Upper lobe of left lung (tissue), 6 donors: ENCODE data around the gene MVD. TPM values are rescaled to one million over a fixed set of nuclear protein-coding genes. Genes with fewer than 3 reads are reported as not detected.

Experiments used
- ATAC-seq, 2 donors: fragments of 200-7000 bp; cut with Tn5 transposase; one replicate each; pipeline ENCODE4 v1.9.1; 2022; ENCODE audit warnings: mild to moderate bottlenecking in 2 of 2, moderate library complexity in 2 of 2; ENCODE audit not compliant: low FRiP score in 2 of 2
- DNase-seq, 2 donors: peaks; one replicate each; pipeline ENCODE4 v3.0.0-alpha.2; 2019 to 2020
- H3K27ac ChIP-seq, 4 donors: fragments of 200-600 bp; sonication (generic); one replicate each; pipeline ENCODE4 v1.5.1; 2016 to 2019
- H3K27me3 ChIP-seq, 4 donors: fragments of 200-600 bp; sonication (generic); one replicate each; pipeline ENCODE4 v1.5.1; 2017 to 2019
- H3K36me3 ChIP-seq, 4 donors: fragments of 200-600 bp; sonication (generic); one replicate each; pipeline ENCODE4 v1.5.1; 2016 to 2019
- H3K4me1 ChIP-seq, 4 donors: fragments of 200-600 bp; sonication (generic); one replicate each; pipeline ENCODE4 v1.5.1; 2018 to 2019
- H3K4me3 ChIP-seq, 4 donors: fragments of 200-600 bp; sonication (generic); one replicate each; pipeline ENCODE4 v1.5.1; 2017 to 2019; ENCODE audit warnings: mild to moderate bottlenecking in 2 of 4, moderate library complexity in 1 of 4
- H3K9me3 ChIP-seq, 4 donors: fragments of 200-600 bp; sonication (generic); one replicate each; pipeline ENCODE4 v1.5.1; 2018 to 2019
- EP300 ChIP-seq, 4 donors: sonication (generic); formaldehyde crosslinking; IDR thresholded peaks; one replicate each; pipeline ENCODE4 v1.5.1; 2017; ENCODE audit warnings: antibody characterized with exemption in 4 of 4, control low read depth in 2 of 4
- POLR2A ChIP-seq, 4 donors: fragments of 450-650 bp; IDR thresholded peaks; one replicate each; pipeline ENCODE4 v1.5.1; 2016 to 2017; ENCODE audit warnings: antibody characterized with exemption in 4 of 4, mild to moderate bottlenecking in 2 of 4
- POLR2AphosphoS5 ChIP-seq, 2 donors: sonication (generic); formaldehyde crosslinking; IDR thresholded peaks; one replicate each; pipeline ENCODE4 v1.5.1; 2017; ENCODE audit warnings: antibody characterized with exemption in 2 of 2
- WGBS, 2 donors: methylation state at CpG; one replicate each; pipeline ENCODE4 v1.1.5; 2017 to 2018; 5-methylcytosine and 5-hydroxymethylcytosine counted together
- total RNA-seq, 6 donors: library from RNA; depleted of rRNA in 4 of 6; stranded (reverse); fragments of >200 nt in 4 of 6; gene quantifications; one replicate each; pipeline versions ENCODE4 v1.1.0 to v1.2.1, GENCODE V29; 2016 to 2021
- TF ChIP-seq, protein P1 (sequence below), 6 experiments: fragments of 450-650 bp in 4 of 6; fragments of 200-600 bp in 2 of 6; sonication (generic) in 2 of 6; IDR thresholded peaks; one replicate each; pipeline ENCODE4 v1.5.1; 2016 to 2019; ENCODE audit warnings: antibody characterized with exemption in 6 of 6
- donor health status: DM: no; HTN: no; CAD: no; lungs with moderate emphysema.
- donor health status: DM: no; HTN: yes; CAD: no; lungs with severe emphysema.

Gene MVD, protein sequence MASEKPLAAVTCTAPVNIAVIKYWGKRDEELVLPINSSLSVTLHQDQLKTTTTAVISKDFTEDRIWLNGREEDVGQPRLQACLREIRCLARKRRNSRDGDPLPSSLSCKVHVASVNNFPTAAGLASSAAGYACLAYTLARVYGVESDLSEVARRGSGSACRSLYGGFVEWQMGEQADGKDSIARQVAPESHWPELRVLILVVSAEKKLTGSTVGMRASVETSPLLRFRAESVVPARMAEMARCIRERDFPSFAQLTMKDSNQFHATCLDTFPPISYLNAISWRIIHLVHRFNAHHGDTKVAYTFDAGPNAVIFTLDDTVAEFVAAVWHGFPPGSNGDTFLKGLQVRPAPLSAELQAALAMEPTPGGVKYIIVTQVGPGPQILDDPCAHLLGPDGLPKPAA
- 100 to 1,000 TPM in 2 of 6 donors, 10 to 100 TPM in 4; 38.1 to 114 (median 90.5) TPM for total RNA-seq

DNA sequence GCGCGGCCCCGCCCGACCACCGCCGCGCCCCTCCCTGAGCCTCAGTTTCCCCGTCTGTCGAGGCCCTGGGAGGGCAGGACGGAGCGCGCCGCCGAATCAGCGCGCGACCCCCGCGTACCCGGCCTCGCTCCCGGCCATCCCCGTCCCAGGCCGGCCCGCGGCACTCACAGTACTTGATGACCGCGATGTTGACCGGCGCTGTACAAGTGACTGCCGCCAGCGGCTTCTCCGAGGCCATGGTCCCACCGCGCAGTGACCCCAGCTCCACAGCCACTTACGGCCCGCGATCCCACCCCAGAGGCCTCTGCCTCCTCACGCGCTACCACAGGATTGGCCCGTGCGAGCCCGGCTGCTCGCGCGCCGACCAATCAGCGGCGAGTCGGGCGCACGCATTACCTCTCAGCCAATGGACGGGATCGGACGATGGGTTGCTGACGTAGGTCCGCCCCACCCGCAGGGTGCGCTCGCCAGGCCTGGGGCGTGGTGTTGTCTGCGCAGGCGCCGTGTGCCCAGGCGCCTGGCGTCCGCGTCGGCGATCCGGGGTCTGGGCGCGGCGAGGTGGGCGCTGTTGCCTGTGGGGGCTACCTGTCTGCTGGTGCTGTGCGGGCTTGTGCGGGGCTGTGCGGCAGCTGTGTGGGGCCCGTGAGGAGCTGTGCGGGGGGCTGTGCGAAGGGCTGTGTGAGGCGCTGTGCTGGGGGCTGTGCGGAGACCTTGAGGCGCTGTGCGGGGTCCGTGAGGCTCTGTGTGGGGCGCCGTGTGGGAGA, at the start of gene MVD:
Gene MVD, minus strand, starts transcription at position 249 of the 764 bp plus-strand sequence. Its CDS starts 11 bp downstream, at position 238.
- H3K27ac ChIP-seq, result peak within 1 kb of the TSS; percentile 86 to 96 (median 92)
- DNase-seq (peak; percentile 97 to 98), ATAC-seq (peak; percentile 98 to 99)
- H3K4me1 ChIP-seq, result peaks cover 12 to 19% (median 15%) of the 10 kb centered on the region in 4 donors
- peak within 1 kb of the TSS; percentile 67 to 99 (median 92) for H3K4me3 ChIP-seq
- no peaks in the 10 kb centered on the region for H3K9me3 ChIP-seq
- H3K27me3 ChIP-seq, result no peaks in the 10 kb centered on the region
- peak in 3 of 4 donors; percentile 79 to 94 (median 94) for TF ChIP-seq POLR2A (IDR thresholded peaks at IDR 0.05)
- peak in 1 of 4 donors; percentile 91 for TF ChIP-seq EP300 (IDR thresholded peaks at IDR 0.05)
- peak; percentile 54 to 95 for TF ChIP-seq POLR2AphosphoS5 (IDR thresholded peaks at IDR 0.05)
- TF ChIP-seq, protein P1, sequence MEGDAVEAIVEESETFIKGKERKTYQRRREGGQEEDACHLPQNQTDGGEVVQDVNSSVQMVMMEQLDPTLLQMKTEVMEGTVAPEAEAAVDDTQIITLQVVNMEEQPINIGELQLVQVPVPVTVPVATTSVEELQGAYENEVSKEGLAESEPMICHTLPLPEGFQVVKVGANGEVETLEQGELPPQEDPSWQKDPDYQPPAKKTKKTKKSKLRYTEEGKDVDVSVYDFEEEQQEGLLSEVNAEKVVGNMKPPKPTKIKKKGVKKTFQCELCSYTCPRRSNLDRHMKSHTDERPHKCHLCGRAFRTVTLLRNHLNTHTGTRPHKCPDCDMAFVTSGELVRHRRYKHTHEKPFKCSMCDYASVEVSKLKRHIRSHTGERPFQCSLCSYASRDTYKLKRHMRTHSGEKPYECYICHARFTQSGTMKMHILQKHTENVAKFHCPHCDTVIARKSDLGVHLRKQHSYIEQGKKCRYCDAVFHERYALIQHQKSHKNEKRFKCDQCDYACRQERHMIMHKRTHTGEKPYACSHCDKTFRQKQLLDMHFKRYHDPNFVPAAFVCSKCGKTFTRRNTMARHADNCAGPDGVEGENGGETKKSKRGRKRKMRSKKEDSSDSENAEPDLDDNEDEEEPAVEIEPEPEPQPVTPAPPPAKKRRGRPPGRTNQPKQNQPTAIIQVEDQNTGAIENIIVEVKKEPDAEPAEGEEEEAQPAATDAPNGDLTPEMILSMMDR (IDR thresholded peaks at IDR 0.05), result peak in 3 of 6 experiments; percentile 26 to 37 (median 30)
- H3K36me3 ChIP-seq, result peaks cover 0 to 6% (median 5%) of the 10 kb centered on the region in 4 donors
- WGBS, 2 donors, result 0% methylated on average over 38 of the region's 88 CpGs; no CpG with 5 or more reads in 1 of the 2 donors

GRCh38 chr16:88712362-88712979, 49.6 kb upstream of the MVD start:
- Histone ChIP-seq H3K4me3 (no peak overlapping the region), H3K9me3 (no peaks in the 10 kb centered on the region), H3K27me3 (no peaks in the 10 kb centered on the region), H3K4me1 (peaks cover 0 to 3% (median 2%) of the 10 kb centered on the region in 4 donors), H3K36me3 (peaks cover 23 to 51% (median 46%) of the 10 kb centered on the region in 4 donors), H3K27ac (no peak overlapping the region)
- DNase-seq, result peak in 1 of 2 donors; percentile 73
- WGBS, 2 donors, result 80% methylated on average over 17 of the region's 25 CpGs; no CpG with 5 or more reads in 1 of the 2 donors
- ATAC-seq, result no peak
- TF ChIP-seq, protein P1 (IDR thresholded peaks at IDR 0.05), result no peak
- TF ChIP-seq POLR2A (IDR thresholded peaks at IDR 0.05) (no peak), POLR2AphosphoS5 (IDR thresholded peaks at IDR 0.05) (no peak), EP300 (IDR thresholded peaks at IDR 0.05) (no peak)

DNA sequence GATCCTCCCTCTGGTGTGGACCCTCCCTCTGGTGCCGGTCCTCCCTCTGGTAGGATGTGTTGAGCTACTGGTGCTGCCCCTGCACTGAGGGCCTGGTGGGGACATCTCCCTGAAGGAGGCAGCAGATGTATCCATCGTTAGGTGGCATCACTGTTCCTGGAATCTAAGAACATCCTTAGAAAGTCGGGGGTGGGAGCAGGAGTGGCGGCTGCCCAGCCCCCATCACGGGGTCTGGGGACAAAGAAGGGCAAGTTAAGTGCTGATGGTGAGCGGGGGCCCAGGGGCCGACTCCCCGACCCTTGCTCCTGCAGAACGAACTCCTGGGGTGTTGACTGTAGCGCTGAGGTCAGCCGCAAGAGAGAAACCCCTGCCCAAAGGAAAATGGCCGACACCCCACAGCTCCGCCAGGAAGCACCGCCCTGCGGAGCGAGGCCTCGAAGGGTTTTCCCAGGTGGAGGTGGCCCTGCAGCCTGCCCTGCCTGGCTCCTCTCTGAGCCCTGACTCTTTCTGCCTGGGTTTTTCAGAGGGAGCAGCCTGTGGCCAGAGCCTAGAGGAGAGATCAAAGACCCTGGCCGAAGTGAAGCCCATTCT, 49.0 kb upstream of the MVD start:
- Histone ChIP-seq H3K36me3 (peaks cover 19 to 45% (median 39%) of the 10 kb centered on the region in 4 donors), H3K4me3 (no peak overlapping the region), H3K27me3 (no peaks in the 10 kb centered on the region), H3K27ac (no peak overlapping the region), H3K9me3 (no peaks in the 10 kb centered on the region), H3K4me1 (peaks cover 5 to 9% (median 9%) of the 10 kb centered on the region in 4 donors)
- TF ChIP-seq, protein P1 (IDR thresholded peaks at IDR 0.05), result no peak
- TF ChIP-seq POLR2A (IDR thresholded peaks at IDR 0.05) (no peak), EP300 (IDR thresholded peaks at IDR 0.05) (no peak)
- no peak for ATAC-seq
- WGBS, 2 donors, result 75 to 87% methylated on average over 15 to 18 of the region's 18 CpGs
- peak in 1 of 2 donors; percentile 69 for DNase-seq

- WGBS, 2 donors, result 82 to 84% methylated on average over 15 of the region's 16 CpGs
- DNase-seq (peak in 1 of 2 donors; percentile 70), ATAC-seq (no peak)
- Histone ChIP-seq H3K4me1 (peaks cover 8 to 16% (median 11%) of the 10 kb centered on the region in 4 donors), H3K9me3 (no peaks in the 10 kb centered on the region), H3K4me3 (no peak overlapping the region), H3K36me3 (peaks cover 6 to 32% (median 26%) of the 10 kb centered on the region in 4 donors), H3K27ac (no peak overlapping the region), H3K27me3 (no peaks in the 10 kb centered on the region)
- TF ChIP-seq POLR2AphosphoS5 (IDR thresholded peaks at IDR 0.05) (no peak), EP300 (IDR thresholded peaks at IDR 0.05) (no peak), POLR2A (IDR thresholded peaks at IDR 0.05) (no peak)
- TF ChIP-seq, protein P1 (IDR thresholded peaks at IDR 0.05), result no peak
Measured at GRCh38 chr16:88710556-88710955, 47.7 kb upstream of the MVD start.
